ENCODE measurements around the gene OOEP.

Gene OOEP

DNA sequence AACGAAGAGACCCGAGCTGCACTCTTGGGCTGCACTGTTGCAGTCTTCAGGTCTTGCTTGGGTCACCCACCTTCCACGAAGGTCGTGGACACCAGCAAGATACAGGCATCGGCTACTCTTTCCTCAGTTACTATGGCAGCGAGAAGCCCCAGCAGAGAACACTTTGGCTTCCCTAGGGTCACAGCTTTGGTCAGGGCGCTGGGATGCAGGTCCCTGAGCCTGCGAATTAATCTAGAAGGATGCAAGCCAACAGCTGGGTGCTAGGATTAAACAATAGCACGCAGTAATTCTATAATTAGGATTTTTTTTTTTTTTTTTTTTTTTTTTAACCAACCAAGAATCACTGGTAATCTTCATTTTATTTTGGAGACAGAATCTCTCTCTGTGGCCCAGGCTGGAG, 5.1 kb downstream of the OOEP start:
- no peak for DNase-seq (ENCODE audit: low read depth)

DNA sequence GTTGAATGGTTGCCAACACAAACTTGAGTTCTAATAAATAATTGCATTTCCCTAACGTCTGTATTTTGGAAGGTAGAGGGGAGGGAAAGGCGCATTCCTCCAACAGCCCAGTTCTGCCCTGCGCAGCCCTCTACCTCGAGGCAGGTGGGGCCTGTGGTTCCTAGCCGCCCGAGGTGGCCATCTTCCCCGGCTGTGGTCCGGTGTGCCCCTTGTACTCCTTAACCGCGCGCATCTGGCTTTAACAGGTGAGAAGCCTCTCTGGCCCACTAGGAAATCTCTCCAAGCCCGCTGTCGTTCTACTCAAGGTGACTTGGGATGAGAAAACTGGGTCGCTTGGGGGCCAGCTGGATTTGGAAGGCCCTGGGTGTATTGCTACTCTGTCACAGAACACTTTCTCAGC, 5.6 kb downstream of the OOEP start:
- DNase-seq (ENCODE audit: low read depth), result no peak

DNA sequence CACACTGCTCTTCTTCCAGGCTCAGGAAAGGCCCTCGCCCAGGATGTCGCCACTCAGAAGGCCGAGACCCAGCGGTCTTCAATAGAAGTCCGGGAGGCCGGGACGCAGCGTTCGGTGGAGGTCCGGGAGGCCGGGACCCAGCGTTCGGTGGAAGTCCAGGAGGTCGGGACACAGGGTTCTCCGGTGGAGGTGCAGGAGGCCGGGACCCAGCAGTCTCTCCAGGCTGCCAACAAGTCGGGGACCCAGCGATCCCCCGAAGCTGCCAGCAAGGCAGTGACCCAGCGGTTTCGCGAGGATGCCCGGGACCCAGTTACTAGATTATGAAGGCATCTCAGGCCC, 6.2 kb downstream of the OOEP start:
- DNase-seq (ENCODE audit: low read depth), result no peak

DNA sequence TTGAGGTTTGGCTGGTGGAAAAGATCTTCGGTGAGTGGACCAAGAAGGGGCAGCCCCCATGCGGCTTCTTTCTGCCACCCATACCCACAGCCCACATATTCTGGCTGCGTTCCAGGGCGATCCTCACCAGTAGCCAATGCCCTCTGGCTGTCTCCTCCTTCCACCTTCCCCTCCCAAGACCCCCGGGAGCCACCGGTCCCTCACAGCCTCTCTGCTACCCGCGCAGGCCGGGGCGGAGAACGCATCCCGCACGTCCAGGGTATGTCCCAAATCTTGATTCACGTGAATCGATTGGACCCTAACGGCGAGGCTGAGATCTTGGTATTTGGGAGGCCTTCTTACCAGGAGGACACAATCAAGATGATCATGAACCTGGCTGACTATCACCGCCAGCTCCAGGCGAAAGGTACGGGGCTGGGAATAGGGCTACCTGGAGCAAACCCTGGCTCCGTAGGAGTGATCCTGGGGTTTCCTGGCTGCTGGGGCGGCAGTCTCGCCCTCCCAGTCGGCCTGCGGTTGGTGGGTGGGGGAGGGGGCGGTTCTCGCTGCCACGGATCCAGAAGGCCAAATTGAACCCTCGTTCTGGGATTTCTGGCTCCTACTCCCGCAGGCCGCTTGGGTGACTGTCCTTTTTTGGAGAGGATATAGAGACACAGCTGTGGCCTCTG, 6.7 kb downstream of the OOEP start:
- DNase-seq (ENCODE audit: low read depth), result no peak

DNA sequence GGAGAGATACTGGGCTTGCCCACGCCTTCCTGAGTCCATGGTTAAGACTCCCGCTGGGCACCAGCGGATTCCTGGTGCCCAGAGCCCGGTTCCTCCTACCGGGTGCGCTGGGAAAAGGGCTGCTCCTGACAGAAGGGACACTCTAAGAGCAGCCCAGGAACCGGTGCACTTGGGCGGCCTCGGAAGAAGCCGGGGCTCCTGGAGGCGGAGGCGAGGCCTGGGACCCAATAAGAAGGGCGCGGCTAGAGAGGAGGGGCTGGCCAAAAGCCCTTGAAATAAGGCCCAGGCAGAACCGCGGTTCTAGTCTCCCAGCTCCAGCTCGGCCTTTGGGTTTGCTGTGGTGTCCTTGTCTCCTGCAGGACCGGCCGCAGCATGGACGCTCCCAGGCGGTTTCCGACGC, 7.3 kb downstream of the OOEP start, which contains the start of gene KHDC3L:
Gene KHDC3L, plus strand, starts transcription at position 301 of the 400 bp plus-strand sequence. Its CDS starts 72 bp downstream, at position 373.
- DNase-seq (ENCODE audit: low read depth), result no peak

DNA sequence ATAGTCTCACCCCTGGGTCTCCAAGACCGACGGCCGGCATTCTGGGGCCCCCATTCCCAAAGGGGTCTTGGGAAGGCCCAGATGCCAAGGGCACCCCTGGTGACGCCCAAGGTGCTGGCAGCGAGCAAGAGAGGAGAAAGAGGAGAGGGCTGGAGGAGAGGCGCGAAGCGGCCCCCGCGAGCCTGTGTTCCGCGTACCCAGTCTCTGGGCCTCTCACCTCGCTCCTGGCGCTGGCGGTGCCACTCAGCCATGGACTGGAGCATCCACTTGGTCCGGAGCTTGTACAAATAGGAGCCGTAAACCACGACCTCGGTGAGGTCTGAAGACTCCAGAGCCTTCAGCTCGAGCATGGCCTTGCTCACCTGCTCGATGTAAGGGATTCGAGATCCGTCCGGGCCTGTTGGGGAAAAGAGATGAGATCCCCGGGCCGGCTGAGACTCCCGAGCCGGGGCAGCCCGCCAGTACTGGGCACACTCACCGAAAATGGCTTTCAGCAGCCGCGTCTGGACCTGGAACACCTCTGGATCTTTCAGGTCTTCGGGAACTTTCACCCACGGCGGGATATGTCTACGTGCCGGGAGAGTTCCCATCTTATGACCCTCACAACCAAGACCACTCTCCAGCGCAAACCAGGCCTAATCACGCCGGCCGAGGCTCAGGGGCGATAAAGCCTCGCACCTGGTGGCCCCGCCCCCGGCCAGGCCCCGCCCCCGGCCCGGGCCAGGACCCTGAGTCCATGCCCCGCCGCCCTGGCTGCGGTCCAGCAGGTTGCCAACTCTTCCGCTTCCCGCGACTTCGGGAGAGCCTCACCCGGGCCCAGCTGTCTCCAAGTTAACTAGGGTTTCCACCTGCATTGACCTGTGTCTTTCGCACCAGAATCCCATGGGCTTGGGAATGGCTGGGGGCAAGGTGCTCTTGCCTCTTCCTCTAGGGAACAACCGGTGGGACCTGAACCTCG, 15.8 kb downstream of the OOEP start, which contains the start of gene DPPA5:
Gene DPPA5, minus strand, starts transcription at position 641 of the 958 bp plus-strand sequence. Its CDS starts 51 bp downstream, at position 590.
- no peak for DNase-seq (ENCODE audit: low read depth)

DNA sequence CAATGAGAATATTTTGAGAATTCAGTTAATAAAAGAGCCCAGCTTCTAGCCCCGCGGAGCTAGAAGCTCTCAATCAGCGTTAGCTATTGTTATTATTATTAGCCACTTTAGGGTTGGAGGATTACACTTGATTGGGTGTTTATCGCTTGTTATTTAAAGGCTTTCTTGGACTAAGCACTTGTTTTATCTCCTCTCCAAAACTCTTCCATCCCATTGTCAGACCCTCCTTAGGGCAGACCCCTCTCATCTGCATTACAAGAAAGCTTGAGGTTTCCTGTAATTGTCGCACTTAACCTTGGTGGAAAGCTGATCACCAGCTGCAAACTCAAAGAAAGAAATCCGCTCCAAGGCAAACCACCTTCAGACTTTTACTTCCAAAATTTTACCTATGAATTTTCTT, 20.4 kb downstream of the OOEP start:
- DNase-seq (ENCODE audit: low read depth), result no peak

DNA sequence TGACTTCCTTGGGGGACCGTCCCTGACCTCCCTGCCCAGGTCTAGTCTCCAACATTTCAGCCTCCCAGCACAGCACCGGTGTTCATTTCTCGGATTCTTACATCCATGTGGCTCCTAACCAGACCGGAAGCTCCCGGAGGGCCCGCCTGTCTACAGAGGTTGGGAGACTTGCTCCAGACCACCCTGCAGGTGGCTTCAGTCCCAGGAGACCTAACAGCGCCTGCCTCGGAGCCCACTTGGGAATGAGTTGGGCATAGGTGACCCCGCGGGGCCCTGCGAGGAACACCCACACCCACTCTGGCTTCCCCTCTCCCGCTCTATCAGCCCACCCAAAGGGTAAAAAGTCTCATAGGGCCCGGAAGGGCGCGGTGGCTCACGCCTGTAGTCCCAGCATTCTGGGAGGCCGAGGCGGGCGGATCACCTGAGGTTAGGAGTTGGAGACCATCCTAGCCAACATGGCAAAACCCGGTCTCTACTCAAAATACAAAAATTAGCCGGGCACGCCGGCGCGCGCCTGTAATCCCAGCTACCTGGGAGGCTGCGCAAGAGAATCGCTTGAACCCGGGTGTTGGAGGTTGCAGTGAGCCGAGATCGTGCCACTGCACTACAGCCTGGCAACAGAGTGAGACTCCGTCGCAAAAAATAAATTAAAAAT, 21.0 kb downstream of the OOEP start:
- DNase-seq (ENCODE audit: low read depth), result no peak

DNA sequence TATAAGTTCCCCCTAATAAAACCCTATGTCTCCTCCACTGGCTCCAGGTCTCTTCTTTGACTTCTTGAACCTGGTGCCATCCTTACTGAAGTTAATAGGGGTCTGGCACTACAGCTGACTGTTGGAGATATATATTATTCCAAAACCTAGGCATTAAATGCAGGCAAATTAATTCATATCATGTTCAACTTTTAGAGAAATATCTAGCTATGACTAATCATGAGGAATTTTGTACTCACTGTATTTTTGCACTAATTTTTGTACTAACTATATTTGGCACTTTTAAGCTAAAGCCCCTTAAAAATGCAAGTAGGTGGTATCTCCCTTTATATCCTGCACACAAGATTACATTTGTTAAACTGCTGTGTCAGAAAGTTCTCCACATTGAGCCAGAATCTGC, 26.5 kb downstream of the OOEP start:
- DNase-seq (ENCODE audit: low read depth), result no peak

DNA sequence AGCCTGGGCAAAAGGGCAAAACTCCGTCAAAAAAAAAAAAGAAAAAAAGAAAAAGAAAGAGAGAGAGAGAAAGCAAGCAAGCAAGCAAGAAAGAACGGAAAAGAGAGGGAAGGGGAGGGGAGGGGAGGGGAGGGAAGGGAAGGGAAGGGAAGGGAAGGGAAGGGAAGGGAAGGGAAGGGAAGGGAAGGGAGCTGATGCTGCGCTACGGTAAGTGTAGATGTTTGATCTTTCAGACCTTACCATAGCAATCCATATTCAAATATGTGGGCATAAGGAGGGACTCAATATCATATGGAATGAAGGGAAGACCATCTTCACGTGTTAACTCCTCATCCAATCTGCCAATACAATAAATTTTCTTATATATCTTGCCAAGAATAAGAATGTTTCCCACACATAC, 27.5 kb downstream of the OOEP start:
- no peak for DNase-seq (ENCODE audit: low read depth)

DNA sequence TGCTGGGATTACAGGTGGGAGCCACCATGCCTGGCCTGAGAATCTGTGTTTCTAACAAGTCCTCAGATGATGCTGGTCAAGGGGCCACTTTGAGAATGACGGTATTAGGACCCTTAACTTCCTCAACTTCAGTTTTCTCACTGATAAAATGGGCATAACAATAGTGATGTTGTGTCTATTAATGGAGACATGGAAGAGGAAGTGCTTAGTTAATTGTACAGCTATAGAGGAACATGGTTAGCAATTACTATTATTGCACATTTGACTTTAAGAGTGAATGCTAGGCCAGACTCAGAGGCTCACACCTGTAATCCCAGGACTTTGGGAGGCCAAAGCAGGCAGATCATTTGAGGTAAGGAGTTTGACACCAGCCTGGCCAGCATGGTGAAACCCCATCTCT, 28.4 kb downstream of the OOEP start:
- DNase-seq (ENCODE audit: low read depth), result no peak

DNA sequence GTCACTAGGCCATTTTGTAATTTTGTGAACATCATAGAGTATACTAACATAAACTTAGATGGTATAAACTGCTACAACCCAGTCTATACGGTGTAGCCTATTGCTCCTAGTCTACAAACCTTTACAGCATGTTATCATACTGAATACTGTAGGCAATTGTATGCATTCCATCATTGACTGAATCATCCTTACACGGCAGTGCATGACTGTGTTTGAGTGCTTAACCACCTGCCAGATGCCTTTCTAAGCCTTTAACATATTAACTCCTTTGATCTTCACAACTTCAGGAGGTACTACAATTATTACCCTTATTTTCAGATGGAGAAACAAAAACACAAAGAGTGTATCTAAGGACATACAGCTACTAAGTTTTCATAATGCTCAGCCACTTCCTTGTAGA, 29.6 kb downstream of the OOEP start:
- no peak for DNase-seq (ENCODE audit: low read depth)

DNA sequence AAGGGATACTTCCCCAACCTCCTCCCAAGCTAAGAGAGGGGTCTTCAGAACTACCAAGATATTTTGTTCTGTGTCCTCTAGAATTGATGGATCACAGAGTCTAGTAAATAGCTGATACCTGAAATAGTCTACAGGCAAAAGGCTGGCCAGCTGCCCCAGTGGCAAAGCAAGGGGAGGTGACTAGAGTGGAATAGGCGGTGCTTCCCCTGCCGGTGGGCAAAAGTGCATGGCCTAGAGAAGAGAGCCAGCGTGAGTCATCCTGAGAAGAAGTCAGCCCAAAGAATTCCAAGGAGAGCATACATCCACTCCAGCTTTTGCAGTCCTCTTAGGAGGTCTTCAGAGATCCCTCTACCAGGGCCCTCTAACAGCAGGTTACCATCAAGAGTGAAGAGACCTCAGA, 30.4 kb downstream of the OOEP start:
- DNase-seq (ENCODE audit: low read depth), result no peak

DNA sequence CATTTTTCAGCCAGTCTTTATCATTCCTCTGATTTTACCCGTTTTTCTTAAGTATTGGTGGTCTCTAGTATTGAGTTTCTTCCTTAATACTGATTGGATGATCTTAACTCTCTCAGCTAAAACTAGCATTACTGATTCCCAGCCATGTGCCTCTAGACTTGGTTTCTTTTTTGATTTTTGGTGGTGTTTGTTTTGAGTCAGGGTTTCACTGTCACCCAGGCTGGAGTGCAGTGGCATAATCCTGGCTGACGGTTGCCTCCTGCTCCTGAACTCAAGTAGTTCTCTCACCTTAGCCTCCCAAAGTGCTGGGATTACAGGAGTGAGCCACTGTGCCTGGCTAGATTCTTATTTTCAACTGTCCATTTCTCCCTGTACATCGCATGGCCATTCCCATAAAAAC, 40.5 kb downstream of the OOEP start:
- no peak for DNase-seq (ENCODE audit: low read depth)

DNA sequence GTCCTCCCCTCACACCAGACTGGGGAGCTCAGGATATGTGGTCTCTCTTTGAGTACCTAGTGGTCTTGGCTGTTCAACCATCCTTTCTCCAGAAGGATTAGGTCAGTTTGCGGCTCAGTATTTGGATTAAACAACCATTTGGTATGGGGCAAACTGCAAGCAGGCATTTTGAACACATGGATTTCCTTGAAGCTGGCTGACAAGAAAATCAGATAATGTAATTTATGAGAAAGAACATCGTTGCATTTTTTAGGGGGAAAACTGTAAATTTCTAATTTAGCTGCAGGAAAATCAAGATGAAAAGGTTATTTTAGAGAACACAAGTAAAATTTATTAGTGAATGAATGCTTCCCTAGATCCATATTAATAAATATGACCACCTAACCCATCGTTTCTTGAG, 40.9 kb downstream of the OOEP start:
- DNase-seq (ENCODE audit: low read depth), result no peak

DNA sequence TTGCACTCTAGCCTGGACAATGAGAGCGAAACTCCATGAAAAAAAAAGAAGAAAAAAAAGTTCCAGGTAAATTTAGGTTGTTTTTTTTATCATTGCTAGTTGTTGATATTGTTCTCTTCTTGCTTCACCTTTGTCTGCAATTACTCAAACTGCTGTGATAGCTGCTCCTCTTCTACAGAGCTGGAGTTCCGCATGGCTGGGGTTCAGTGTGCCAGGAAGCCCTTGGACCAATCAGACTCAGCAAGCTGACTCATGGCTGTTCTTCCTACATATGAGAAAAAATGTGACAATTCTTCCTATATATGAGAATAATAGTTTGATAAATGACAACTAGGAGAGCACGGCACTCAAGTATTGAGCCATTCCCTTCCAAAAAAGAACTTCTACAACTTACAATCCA, 44.0 kb downstream of the OOEP start:
- no peak for DNase-seq (ENCODE audit: low read depth)

DNA sequence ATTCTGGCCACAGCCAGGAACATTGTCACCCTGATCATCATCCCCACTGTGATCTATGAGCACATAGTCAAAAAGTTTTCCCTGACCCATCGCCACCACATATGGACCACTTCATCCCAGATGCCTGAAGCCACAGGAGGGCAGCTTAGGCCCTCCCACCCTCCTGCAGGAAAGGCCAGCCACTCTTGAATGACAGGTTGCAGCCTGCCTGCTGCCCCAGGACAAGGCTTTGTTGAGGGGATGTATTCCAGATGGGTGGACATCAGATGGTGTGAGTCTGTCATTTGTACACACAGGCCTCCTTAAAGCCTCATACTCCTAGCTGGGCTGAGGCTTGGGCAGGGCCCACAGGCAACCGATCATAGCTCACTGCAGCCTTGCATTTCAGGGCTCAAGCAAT, 46.4 kb downstream of the OOEP start:
- no peak for DNase-seq (ENCODE audit: low read depth)
